ENCODE data around the gene PPP1R7. TPM values are rescaled to one million over a fixed set of nuclear protein-coding genes. Genes with fewer than 3 reads are reported as not detected.

Gene PPP1R7
- total and polyA plus RNA-seq, 2 experiments from 2014 or later, result 53.1 to 107 TPM

DNA sequence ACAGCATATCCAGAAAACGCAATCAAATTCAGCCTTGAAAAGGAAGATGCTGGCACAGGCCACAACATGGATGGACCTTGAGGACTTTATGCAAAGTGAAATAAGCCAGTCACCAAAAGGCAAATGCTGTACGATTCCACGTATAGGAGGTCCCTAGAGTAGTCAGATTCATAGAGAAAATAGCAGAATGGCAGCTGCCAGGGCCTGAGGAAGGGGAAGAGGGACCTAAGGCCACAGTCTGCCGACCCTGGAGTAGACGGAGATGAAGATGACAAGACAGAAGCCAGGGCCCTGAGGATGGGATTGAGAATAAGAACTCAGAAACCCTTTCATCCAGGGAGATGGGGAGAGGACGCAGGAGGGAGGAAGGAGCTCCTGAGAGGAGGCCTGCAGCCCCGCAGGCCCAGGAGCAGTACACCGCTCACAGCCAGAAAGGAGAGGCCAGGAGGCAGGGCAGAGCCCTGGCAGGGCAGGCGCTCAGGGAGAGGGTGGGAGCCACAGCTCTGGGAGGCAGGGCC, 40.1 kb upstream of the PPP1R7 start:
- Histone ChIP-seq H2AFZ (no peak overlapping the region), H3F3A (ENCODE audit: insufficient read depth) (no peaks in the 10 kb centered on the region), H3K9ac (no peak overlapping the region), H3K36me3 (ENCODE audit: low read depth) (no peaks in the 10 kb centered on the region), H3K4me1 (ENCODE audit: insufficient read depth) (no peaks in the 10 kb centered on the region), H3K79me2 (ENCODE audit: insufficient read depth) (no peaks in the 10 kb centered on the region), H3K27ac (no peak overlapping the region), H3K4me3 (no peak overlapping the region), H4K20me1 (ENCODE audit: insufficient read depth) (no peaks in the 10 kb centered on the region), H3K27me3 (replicated peaks; ENCODE audit: insufficient read depth) (no peaks in the 10 kb centered on the region), H3K9me3 (ENCODE audit: low read depth) (no peaks in the 10 kb centered on the region), H3K4me2 (ENCODE audit: unreplicated experiment) (no peak overlapping the region), H3K9me2 (ENCODE audit: insufficient read depth) (no peaks in the 10 kb centered on the region)
- in situ Hi-C loops (cut with MboI), result no loop called here
- WGBS, 2 experiments (ENCODE audit: low coverage in 1 of 2, low lambda C conversion rate in 2 of 2, missing lambda C conversion rate in 2 of 2), result 86 to 88% methylated on average over 9 of the region's 9 CpGs
- TF ChIP-seq EZH2phosphoT487 (IDR thresholded peaks at IDR 0.05; ENCODE audit: insufficient read depth, low read depth), result no peak
- TF ChIP-seq EZH2 (IDR thresholded peaks at IDR 0.05; ENCODE audit: insufficient read depth, poor library complexity, severe bottlenecking), result no peak
- no peak for DNase-seq

DNA sequence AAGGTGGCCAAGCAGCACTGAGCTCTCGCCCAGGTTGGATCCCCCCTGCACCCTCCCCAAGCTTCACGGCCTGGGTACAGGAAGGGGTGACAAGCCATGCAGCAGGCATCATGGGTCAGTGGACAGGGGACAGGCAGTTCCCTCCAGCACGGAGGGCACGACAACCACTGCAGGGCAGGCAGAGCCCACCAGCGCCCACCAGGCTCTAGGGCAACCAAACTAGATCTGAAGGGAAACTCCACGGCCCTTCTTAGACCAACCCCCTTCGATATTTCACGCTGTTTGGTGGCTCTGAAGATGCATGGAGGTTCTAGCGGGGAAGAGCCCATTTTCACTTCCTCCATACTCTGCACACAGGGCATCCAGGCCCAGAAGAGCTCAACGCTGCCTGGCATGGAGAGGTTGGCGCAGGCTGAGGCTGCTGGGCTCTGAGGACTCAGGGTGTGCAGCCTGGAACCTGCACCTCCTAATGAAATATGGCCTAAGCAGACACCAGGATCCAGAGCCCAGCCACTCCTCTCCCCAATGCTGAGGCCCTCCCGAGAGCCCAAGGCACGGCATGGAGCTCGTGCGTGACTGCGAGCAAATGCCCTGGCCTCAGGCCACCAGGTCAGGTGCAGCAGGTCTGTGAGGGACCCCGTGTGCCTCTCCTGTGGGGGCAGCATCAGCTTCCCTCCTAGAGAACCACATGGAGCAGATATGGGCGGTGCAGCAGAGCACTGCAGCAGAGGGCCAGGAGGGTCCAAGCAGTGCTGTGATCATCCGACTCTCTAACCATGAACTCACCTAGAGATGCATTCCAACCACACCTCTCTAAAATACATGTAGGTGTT, 39.4 kb upstream of the PPP1R7 start:
- Histone ChIP-seq H3K9me3 (ENCODE audit: low read depth) (no peaks in the 10 kb centered on the region), H4K20me1 (ENCODE audit: insufficient read depth) (no peaks in the 10 kb centered on the region), H3K4me1 (ENCODE audit: insufficient read depth) (no peaks in the 10 kb centered on the region), H3K27me3 (replicated peaks; ENCODE audit: insufficient read depth) (no peaks in the 10 kb centered on the region), H3K27ac (no peak overlapping the region), H3K36me3 (ENCODE audit: low read depth) (no peaks in the 10 kb centered on the region), H3K4me2 (ENCODE audit: unreplicated experiment) (no peak overlapping the region), H3F3A (ENCODE audit: insufficient read depth) (no peaks in the 10 kb centered on the region), H3K9me2 (ENCODE audit: insufficient read depth) (no peaks in the 10 kb centered on the region), H2AFZ (no peak overlapping the region), H3K4me3 (no peak overlapping the region), H3K9ac (no peak overlapping the region), H3K79me2 (ENCODE audit: insufficient read depth) (no peaks in the 10 kb centered on the region)
- WGBS, 2 experiments (ENCODE audit: low coverage in 1 of 2, low lambda C conversion rate in 2 of 2, missing lambda C conversion rate in 2 of 2), result 89 to 93% methylated on average over 14 to 19 of the region's 19 CpGs
- in situ Hi-C loops (cut with MboI), result no loop called here
- TF ChIP-seq EZH2phosphoT487 (IDR thresholded peaks at IDR 0.05; ENCODE audit: insufficient read depth, low read depth), result no peak
- no peak for TF ChIP-seq EZH2 (IDR thresholded peaks at IDR 0.05; ENCODE audit: insufficient read depth, poor library complexity, severe bottlenecking)
- DNase-seq, result no peak

DNA sequence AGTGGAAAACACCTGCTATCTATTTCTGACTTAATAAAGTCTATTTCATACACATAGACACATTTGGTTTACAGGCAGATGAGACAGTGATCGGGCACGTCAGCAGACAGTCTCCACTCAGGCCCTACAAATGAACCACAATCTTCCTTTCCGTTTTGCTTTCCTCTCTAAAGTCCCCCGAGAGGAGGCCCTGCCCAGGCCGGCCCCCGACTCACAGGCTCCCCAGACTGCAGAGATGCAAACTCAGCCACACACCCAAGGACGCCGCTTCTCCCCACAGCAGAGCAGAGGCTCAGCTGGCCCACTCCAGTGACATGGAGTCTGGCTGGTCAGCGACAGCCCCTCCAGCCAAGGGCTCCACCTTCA, 38.8 kb upstream of the PPP1R7 start:
- H3K9me3 ChIP-seq (ENCODE audit: low read depth), result no peaks in the 10 kb centered on the region
- no peak for TF ChIP-seq EZH2 (IDR thresholded peaks at IDR 0.05; ENCODE audit: insufficient read depth, poor library complexity, severe bottlenecking)
- TF ChIP-seq EZH2phosphoT487 (IDR thresholded peaks at IDR 0.05; ENCODE audit: insufficient read depth, low read depth), result no peak
- H3K36me3 ChIP-seq (ENCODE audit: low read depth), result no peaks in the 10 kb centered on the region
- H3K27ac ChIP-seq, result no peak overlapping the region
- no peak overlapping the region for H3K9ac ChIP-seq
- H3K79me2 ChIP-seq (ENCODE audit: insufficient read depth), result no peaks in the 10 kb centered on the region
- no peaks in the 10 kb centered on the region for H3K4me1 ChIP-seq (ENCODE audit: insufficient read depth)
- WGBS, 2 experiments (ENCODE audit: low coverage in 1 of 2, low lambda C conversion rate in 2 of 2, missing lambda C conversion rate in 2 of 2), result 92 to 94% methylated on average over 9 of the region's 9 CpGs
- H3K27me3 ChIP-seq (replicated peaks; ENCODE audit: insufficient read depth), result no peaks in the 10 kb centered on the region
- H3K9me2 ChIP-seq (ENCODE audit: insufficient read depth), result no peaks in the 10 kb centered on the region
- in situ Hi-C loops (cut with MboI), result no loop called here
- H3K4me2 ChIP-seq (ENCODE audit: unreplicated experiment), result no peak overlapping the region
- H2AFZ ChIP-seq, result no peak overlapping the region
- no peak for DNase-seq
- no peaks in the 10 kb centered on the region for H3F3A ChIP-seq (ENCODE audit: insufficient read depth)
- no peaks in the 10 kb centered on the region for H4K20me1 ChIP-seq (ENCODE audit: insufficient read depth)
- H3K4me3 ChIP-seq, result no peak overlapping the region

DNA sequence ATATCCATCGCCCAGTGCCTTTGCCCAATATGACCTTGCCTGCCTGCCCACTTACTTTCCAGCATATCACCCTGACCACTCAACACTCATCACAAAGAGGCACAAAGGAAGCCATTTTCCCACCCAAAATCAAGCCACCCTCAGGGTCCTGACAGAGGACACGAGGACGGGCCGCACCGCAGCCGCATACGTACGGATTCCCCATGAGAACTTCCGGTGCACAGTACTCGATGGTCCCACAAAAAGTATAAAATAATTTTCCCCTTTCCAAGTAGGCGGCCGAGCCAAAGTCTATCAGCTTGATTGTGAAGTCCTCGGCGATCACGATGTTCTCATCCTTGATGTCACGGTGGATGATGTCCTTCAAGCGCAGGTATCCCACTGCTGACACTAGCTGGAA, 38.2 kb upstream of the PPP1R7 start:
- 93 to 96% methylated on average over 17 of the region's 17 CpGs for WGBS, 2 experiments (ENCODE audit: low coverage in 1 of 2, low lambda C conversion rate in 2 of 2, missing lambda C conversion rate in 2 of 2)
- Histone ChIP-seq H3K9ac (no peak overlapping the region), H3K79me2 (ENCODE audit: insufficient read depth) (no peaks in the 10 kb centered on the region), H3F3A (ENCODE audit: insufficient read depth) (no peaks in the 10 kb centered on the region), H3K27ac (no peak overlapping the region), H3K4me2 (ENCODE audit: unreplicated experiment) (no peak overlapping the region), H3K9me2 (ENCODE audit: insufficient read depth) (no peaks in the 10 kb centered on the region), H2AFZ (no peak overlapping the region), H3K4me1 (ENCODE audit: insufficient read depth) (no peaks in the 10 kb centered on the region), H3K36me3 (ENCODE audit: low read depth) (no peaks in the 10 kb centered on the region), H3K4me3 (no peak overlapping the region), H3K9me3 (ENCODE audit: low read depth) (no peaks in the 10 kb centered on the region), H4K20me1 (ENCODE audit: insufficient read depth) (no peaks in the 10 kb centered on the region), H3K27me3 (replicated peaks; ENCODE audit: insufficient read depth) (no peaks in the 10 kb centered on the region)
- TF ChIP-seq EZH2 (IDR thresholded peaks at IDR 0.05; ENCODE audit: insufficient read depth, poor library complexity, severe bottlenecking) (no peak), EZH2phosphoT487 (IDR thresholded peaks at IDR 0.05; ENCODE audit: insufficient read depth, low read depth) (no peak)
- in situ Hi-C loops (cut with MboI), result no loop called here
- no peak for DNase-seq

Measured in GM23248 (cell line).